ENCODE data around the gene R3HDM1.

DNA sequence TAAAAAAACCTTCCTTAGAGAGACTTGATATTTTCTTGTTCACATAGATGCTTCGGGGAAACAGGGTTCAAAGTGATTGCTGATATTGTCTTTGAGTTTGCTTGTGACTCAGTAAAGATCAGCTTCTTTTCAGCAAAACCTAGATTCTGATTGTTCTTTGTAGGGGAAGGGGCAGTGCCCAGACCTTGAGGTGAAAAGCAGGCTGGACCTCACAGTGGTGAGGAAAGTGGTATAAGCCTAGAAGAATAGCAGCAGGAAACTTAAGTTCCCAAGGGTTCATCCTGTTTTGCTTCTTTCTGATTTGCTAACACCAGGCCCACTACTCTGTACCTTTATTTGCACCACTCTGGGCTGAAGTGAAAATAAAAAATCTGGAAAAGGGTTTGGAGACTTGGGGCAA is 231.2 kb downstream of the R3HDM1 start:
- TF ChIP-seq, protein P1, sequence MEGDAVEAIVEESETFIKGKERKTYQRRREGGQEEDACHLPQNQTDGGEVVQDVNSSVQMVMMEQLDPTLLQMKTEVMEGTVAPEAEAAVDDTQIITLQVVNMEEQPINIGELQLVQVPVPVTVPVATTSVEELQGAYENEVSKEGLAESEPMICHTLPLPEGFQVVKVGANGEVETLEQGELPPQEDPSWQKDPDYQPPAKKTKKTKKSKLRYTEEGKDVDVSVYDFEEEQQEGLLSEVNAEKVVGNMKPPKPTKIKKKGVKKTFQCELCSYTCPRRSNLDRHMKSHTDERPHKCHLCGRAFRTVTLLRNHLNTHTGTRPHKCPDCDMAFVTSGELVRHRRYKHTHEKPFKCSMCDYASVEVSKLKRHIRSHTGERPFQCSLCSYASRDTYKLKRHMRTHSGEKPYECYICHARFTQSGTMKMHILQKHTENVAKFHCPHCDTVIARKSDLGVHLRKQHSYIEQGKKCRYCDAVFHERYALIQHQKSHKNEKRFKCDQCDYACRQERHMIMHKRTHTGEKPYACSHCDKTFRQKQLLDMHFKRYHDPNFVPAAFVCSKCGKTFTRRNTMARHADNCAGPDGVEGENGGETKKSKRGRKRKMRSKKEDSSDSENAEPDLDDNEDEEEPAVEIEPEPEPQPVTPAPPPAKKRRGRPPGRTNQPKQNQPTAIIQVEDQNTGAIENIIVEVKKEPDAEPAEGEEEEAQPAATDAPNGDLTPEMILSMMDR (IDR thresholded peaks at IDR 0.05), result no peak
- TF ChIP-seq EZH2 (IDR thresholded peaks at IDR 0.05; ENCODE audit: borderline replicate concordance, insufficient read depth, low read depth, low read length, poor library complexity, severe bottlenecking), result no peak

All from B cell (primary cell).